K562 (cell line): ENCODE data around the gene TRMT1. TPM values are rescaled to one million over a fixed set of nuclear protein-coding genes. Genes with fewer than 3 reads are reported as not detected.
A peak's percentile ranks its signal among the peaks of the same experiment; 100 is the strongest.

Experiments
- ARID1B ChIP-seq: fragments of 450-650 bp; IDR thresholded peaks from 2 replicates; pipeline ENCODE4 v1.6.1; 2016; ENCODE audit warnings: antibody characterized with exemption, mild to moderate bottlenecking, inconsistent platforms
- CEBPG ChIP-seq, 3 experiments: fragments of 200-800 bp in 1 of 3; sonication (Bioruptor generic) in 1 of 3; sonication (generic) in 1 of 3; formaldehyde crosslinking in 1 of 3; IDR thresholded peaks in 2 of 3; conservative IDR thresholded peaks in 1 of 3; 2 replicates each; pipeline versions ENCODE4 v1.6.1 to v1.8.0; 2016 to 2022; ENCODE audit warnings: missing compliant biosample characterization in 2 of 3, missing genetic modification characterization in 2 of 3, mild to moderate bottlenecking in 1 of 3, missing genetic modification reagents in 1 of 3
- CXXC5 ChIP-seq: fragments of 250-450 bp; sonication (Bioruptor Pico); IDR thresholded peaks from 2 replicates; pipeline ENCODE4 v1.8.0; 2022; ENCODE audit warnings: inconsistent platforms, mild to moderate bottlenecking, moderate library complexity
- HNRNPLL ChIP-seq: fragments of 200-400 bp; formaldehyde crosslinking; IDR thresholded peaks from 2 replicates; pipeline ENCODE4 v1.6.1; 2017; ENCODE audit warnings: low read length, low read depth, mild to moderate bottlenecking; ENCODE audit not compliant: poor library complexity, severe bottlenecking
- KAT7 ChIP-seq: sonication (generic); formaldehyde crosslinking; IDR thresholded peaks from 2 replicates; pipeline ENCODE4 v1.8.0; 2022; ENCODE audit warnings: missing genetic modification reagents, mild to moderate bottlenecking, borderline replicate concordance
- MYC ChIP-seq, 2 experiments: fragments of 250-450 bp in 1 of 2; sonication (Bioruptor Pico) in 1 of 2; IDR thresholded peaks; 2 replicates each; pipeline versions ENCODE4 v1.5.1 to v1.6.1; 2012 to 2021; ENCODE audit warnings: low read depth in 2 of 2, borderline replicate concordance in 1 of 2, improper control_type of control experiment in 1 of 2, low read length in 1 of 2, mild to moderate bottlenecking in 1 of 2, moderate library complexity in 1 of 2
- NFE2L1 ChIP-seq: fragments of 450-650 bp; IDR thresholded peaks from 2 replicates; pipeline ENCODE4 v1.6.1; 2016; ENCODE audit warnings: missing genetic modification characterization, low read depth, mild to moderate bottlenecking, missing compliant biosample characterization, moderate library complexity, borderline replicate concordance
- SMARCC2 ChIP-seq: fragments of 450-650 bp; IDR thresholded peaks from 2 replicates; pipeline ENCODE4 v1.6.1; 2017; ENCODE audit warnings: antibody characterized with exemption, moderate library complexity, mild to moderate bottlenecking, low read depth
- polyA plus RNA-seq, 8 experiments: library from polyadenylated mRNA; depleted of rRNA in 4 of 8; stranded (reverse) in 5 of 8; unstranded in 3 of 8; fragments of >200 nt; fragmentation: Nextera tagmentation in 2 of 8; fragmentation: Illumina TruSeq in 1 of 8; extraction: Ambion mirVana in 2 of 8; extraction: Trizol in 1 of 8; gene quantifications; 2 replicates each; pipeline versions ENCODE4 v1.2.1 to v1.2.3, GENCODE V29; 2011 to 2014; ENCODE audit warnings: inconsistent platforms in 1 of 8, missing spikeins in 1 of 8
- total RNA-seq, 7 experiments: library from RNA; depleted of rRNA in 6 of 7; stranded (reverse); fragments of >200 nt in 6 of 7; fragmentation: Illumina TruSeq in 2 of 7; extraction: Trizol in 2 of 7; gene quantifications; 2 replicates each; pipeline versions ENCODE4 v1.2.1 to v1.2.3, GENCODE V29; 2011 to 2021; ENCODE audit warnings: low replicate concordance in 1 of 7
- TF ChIP-seq, protein P1 (sequence below): fragments of 450-650 bp; IDR thresholded peaks from 2 replicates; pipeline ENCODE4 v1.6.1; 2016; ENCODE audit warnings: mild to moderate bottlenecking, moderate library complexity

The TRMT1 gene
- total and polyA plus RNA-seq, 9 of the 15 experiments (the other 6 are each of a cell fraction or from before 2014, with no cell fraction given), result 5.8 to 158 (median 54.3) TPM

DNA sequence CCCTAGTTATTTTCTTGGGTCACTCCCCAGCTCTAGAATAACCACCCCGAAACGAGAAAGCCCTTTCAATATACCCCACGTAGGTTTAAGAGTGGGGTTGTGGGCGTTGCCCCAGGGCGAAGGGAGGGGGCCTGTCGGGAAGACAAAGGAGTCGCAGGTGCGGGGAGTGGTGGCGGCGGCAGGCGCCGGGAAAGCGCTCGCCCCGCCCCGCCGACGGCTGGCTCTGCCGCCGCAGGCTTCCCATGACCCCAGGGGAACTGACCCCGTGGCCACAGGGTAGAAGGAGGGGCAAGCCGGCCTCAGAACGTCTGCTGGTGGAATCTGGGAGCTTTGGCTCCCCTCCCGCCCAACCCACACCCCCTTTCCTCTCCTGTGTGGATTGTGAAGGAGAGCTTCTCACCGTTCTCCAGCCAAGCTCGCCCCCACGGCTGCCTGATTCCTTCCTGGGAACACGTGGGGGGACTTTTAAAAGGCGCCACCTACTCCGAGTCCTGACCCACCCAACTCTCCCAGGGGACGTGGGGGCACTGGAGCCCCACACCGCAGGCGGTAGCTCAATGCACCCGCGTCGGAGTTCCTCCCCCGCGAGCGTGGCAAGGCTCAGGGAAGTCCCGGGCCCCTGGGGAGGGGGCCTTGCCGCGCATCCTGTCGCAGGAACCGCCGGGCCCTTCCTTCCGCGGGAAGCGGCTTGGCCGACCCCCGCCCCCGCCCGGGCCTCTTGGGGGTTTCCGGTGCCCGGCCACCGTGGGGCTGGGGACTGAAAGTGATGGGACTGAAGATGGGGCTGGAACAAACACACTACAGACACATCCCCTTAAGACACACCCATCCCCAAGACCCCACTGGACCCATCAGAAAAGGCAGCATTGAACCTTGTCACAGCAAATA, 39.2 kb upstream of the TRMT1 start (continued):
- TF ChIP-seq, protein P1, sequence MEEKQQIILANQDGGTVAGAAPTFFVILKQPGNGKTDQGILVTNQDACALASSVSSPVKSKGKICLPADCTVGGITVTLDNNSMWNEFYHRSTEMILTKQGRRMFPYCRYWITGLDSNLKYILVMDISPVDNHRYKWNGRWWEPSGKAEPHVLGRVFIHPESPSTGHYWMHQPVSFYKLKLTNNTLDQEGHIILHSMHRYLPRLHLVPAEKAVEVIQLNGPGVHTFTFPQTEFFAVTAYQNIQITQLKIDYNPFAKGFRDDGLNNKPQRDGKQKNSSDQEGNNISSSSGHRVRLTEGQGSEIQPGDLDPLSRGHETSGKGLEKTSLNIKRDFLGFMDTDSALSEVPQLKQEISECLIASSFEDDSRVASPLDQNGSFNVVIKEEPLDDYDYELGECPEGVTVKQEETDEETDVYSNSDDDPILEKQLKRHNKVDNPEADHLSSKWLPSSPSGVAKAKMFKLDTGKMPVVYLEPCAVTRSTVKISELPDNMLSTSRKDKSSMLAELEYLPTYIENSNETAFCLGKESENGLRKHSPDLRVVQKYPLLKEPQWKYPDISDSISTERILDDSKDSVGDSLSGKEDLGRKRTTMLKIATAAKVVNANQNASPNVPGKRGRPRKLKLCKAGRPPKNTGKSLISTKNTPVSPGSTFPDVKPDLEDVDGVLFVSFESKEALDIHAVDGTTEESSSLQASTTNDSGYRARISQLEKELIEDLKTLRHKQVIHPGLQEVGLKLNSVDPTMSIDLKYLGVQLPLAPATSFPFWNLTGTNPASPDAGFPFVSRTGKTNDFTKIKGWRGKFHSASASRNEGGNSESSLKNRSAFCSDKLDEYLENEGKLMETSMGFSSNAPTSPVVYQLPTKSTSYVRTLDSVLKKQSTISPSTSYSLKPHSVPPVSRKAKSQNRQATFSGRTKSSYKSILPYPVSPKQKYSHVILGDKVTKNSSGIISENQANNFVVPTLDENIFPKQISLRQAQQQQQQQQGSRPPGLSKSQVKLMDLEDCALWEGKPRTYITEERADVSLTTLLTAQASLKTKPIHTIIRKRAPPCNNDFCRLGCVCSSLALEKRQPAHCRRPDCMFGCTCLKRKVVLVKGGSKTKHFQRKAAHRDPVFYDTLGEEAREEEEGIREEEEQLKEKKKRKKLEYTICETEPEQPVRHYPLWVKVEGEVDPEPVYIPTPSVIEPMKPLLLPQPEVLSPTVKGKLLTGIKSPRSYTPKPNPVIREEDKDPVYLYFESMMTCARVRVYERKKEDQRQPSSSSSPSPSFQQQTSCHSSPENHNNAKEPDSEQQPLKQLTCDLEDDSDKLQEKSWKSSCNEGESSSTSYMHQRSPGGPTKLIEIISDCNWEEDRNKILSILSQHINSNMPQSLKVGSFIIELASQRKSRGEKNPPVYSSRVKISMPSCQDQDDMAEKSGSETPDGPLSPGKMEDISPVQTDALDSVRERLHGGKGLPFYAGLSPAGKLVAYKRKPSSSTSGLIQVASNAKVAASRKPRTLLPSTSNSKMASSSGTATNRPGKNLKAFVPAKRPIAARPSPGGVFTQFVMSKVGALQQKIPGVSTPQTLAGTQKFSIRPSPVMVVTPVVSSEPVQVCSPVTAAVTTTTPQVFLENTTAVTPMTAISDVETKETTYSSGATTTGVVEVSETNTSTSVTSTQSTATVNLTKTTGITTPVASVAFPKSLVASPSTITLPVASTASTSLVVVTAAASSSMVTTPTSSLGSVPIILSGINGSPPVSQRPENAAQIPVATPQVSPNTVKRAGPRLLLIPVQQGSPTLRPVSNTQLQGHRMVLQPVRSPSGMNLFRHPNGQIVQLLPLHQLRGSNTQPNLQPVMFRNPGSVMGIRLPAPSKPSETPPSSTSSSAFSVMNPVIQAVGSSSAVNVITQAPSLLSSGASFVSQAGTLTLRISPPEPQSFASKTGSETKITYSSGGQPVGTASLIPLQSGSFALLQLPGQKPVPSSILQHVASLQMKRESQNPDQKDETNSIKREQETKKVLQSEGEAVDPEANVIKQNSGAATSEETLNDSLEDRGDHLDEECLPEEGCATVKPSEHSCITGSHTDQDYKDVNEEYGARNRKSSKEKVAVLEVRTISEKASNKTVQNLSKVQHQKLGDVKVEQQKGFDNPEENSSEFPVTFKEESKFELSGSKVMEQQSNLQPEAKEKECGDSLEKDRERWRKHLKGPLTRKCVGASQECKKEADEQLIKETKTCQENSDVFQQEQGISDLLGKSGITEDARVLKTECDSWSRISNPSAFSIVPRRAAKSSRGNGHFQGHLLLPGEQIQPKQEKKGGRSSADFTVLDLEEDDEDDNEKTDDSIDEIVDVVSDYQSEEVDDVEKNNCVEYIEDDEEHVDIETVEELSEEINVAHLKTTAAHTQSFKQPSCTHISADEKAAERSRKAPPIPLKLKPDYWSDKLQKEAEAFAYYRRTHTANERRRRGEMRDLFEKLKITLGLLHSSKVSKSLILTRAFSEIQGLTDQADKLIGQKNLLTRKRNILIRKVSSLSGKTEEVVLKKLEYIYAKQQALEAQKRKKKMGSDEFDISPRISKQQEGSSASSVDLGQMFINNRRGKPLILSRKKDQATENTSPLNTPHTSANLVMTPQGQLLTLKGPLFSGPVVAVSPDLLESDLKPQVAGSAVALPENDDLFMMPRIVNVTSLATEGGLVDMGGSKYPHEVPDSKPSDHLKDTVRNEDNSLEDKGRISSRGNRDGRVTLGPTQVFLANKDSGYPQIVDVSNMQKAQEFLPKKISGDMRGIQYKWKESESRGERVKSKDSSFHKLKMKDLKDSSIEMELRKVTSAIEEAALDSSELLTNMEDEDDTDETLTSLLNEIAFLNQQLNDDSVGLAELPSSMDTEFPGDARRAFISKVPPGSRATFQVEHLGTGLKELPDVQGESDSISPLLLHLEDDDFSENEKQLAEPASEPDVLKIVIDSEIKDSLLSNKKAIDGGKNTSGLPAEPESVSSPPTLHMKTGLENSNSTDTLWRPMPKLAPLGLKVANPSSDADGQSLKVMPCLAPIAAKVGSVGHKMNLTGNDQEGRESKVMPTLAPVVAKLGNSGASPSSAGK, result no peak
- no peak for TF ChIP-seq SMARCC2
- no peak for TF ChIP-seq NFE2L1
- peak; percentile 75; the same call in 1 of the 2 replicates for TF ChIP-seq CXXC5 (CRISPR knock-in tag)
- TF ChIP-seq HNRNPLL, result no peak
- TF ChIP-seq MYC (IDR thresholded peaks at IDR 0.05; ENCODE audit: low read depth, low read length), result peak; percentile 61; the same call in 1 of the 2 replicates
- TF ChIP-seq MYC (CRISPR knock-in tag; IDR thresholded peaks at IDR 0.05; ENCODE audit: borderline replicate concordance, low read depth), result no peak
- TF ChIP-seq CEBPG (CRISPR knock-in tag; IDR thresholded peaks at IDR 0.05), result no peak
- TF ChIP-seq CEBPG (tag; conservative IDR thresholded peaks at IDR 0.05 in 1 of 2, IDR thresholded peaks at IDR 0.05 in 1 of 2), result no peak
- no peak; the same call in 1 of the 2 replicates for TF ChIP-seq KAT7 (CRISPR knock-in tag)
- no peak for TF ChIP-seq ARID1B
